Ovary (tissue), 9 donors: ENCODE measurements around the gene BBIP1. TPM values are rescaled to one million over a fixed set of nuclear protein-coding genes. Genes with fewer than 3 reads are reported as not detected.

ENCODE experiments used
- DNase-seq, 5 donors: peaks; one replicate each; pipeline ENCODE4 v3.0.0-alpha.2; 2019 to 2020
- H3K27ac ChIP-seq, 2 donors: fragments of 200-600 bp; one replicate each; pipeline versions ENCODE4 v1.5.1 to v1.8.0; 2019 to 2022
- H3K27me3 ChIP-seq: fragments of 200-600 bp; one replicate; pipeline ENCODE4 v1.8.0; 2022
- H3K36me3 ChIP-seq: fragments of 200-600 bp; sonication (generic); one replicate; pipeline ENCODE4 v1.5.1; 2019
- H3K4me1 ChIP-seq: one replicate; pipeline ENCODE4 v1.8.1; 2013; ENCODE audit warnings: mild to moderate bottlenecking, moderate library complexity; ENCODE audit not compliant: insufficient read depth
- H3K4me3 ChIP-seq: fragments of 200-600 bp; sonication (generic); one replicate; pipeline ENCODE4 v1.5.1; 2017
- H3K9me3 ChIP-seq, 2 donors: fragments of 200-600 bp in 1 of 2; sonication (generic) in 1 of 2; one replicate each; pipeline versions ENCODE4 v1.5.1 to v1.8.1; 2013 to 2019; ENCODE audit warnings: mild to moderate bottlenecking in 1 of 2, moderate library complexity in 1 of 2
- EP300 ChIP-seq: sonication (generic); formaldehyde crosslinking; IDR thresholded peaks from one replicate; pipeline ENCODE4 v1.6.1; 2017; ENCODE audit warnings: antibody characterized with exemption
- POLR2A ChIP-seq: fragments of 450-650 bp; IDR thresholded peaks from one replicate; pipeline ENCODE4 v1.6.1; 2017; ENCODE audit warnings: antibody characterized with exemption, mild to moderate bottlenecking, moderate library complexity
- WGBS, 3 donors: extraction: QIAGEN DNeasy Blood & Tissue Kit in 1 of 3; methylation state at CpG; one replicate each; pipeline versions ENCODE4 v1.1.5 to v1.1.7; 2013 to 2017; 5-methylcytosine and 5-hydroxymethylcytosine counted together
- intact Hi-C, 4 donors: fragments of 100-400 bp; cut with DNase I; formaldehyde crosslinking; loops; one replicate each; pipeline versions ENCODE4 v1.11.0 to v1.15.1; 2022 to 2023
- polyA plus RNA-seq, 2 donors: library from polyadenylated mRNA; stranded (reverse); fragments of 200-250 nt in 1 of 2; fragments of 350-450 nt in 1 of 2; fragmentation: Illumina TruSeq in 1 of 2; extraction: RNeasy Lipid Tissue Mini Kit (QIAGEN cat#74804) in 1 of 2; gene quantifications; one replicate each; pipeline ENCODE4 v1.2.3, GENCODE V29; 2013 to 2014
- total RNA-seq, 7 donors: library from RNA; depleted of rRNA in 2 of 7; stranded (reverse); fragments of >200 nt in 2 of 7; fragmentation: NEBNext Ultra II Directional in 3 of 7; extraction: Animal tissue kit (Norgen Biotek cat#: 25700) in 3 of 7; gene quantifications; one replicate each; pipeline versions ENCODE4 v1.1.0 to v1.2.4, GENCODE V29; 2016 to 2023
- TF ChIP-seq, protein P1 (sequence below), 3 donors: fragments of 450-650 bp in 2 of 3; fragments of 200-600 bp in 1 of 3; IDR thresholded peaks; one replicate each; pipeline versions ENCODE4 v1.5.1 to v1.8.0; 2016 to 2022; ENCODE audit warnings: antibody characterized with exemption in 3 of 3, mild to moderate bottlenecking in 1 of 3
- donor health status: DM: no; HTN: no; CAD: no; lungs with moderate emphysema.
- donor health status: DM: no; HTN: no; CAD: no.
- donor health status: Bipolar disorder and iron deficiency.
- donor health status: DM: yes; HTN: yes; CAD: no.
- donor health status: DM: no; HTN: no; CAD: no.
- donor health status: DM: yes; HTN: yes; CAD: no.

BBIP1 gene
- total and polyA plus RNA-seq, 9 donors: 22.0 to 40.5 (median 30.5) TPM

DNA sequence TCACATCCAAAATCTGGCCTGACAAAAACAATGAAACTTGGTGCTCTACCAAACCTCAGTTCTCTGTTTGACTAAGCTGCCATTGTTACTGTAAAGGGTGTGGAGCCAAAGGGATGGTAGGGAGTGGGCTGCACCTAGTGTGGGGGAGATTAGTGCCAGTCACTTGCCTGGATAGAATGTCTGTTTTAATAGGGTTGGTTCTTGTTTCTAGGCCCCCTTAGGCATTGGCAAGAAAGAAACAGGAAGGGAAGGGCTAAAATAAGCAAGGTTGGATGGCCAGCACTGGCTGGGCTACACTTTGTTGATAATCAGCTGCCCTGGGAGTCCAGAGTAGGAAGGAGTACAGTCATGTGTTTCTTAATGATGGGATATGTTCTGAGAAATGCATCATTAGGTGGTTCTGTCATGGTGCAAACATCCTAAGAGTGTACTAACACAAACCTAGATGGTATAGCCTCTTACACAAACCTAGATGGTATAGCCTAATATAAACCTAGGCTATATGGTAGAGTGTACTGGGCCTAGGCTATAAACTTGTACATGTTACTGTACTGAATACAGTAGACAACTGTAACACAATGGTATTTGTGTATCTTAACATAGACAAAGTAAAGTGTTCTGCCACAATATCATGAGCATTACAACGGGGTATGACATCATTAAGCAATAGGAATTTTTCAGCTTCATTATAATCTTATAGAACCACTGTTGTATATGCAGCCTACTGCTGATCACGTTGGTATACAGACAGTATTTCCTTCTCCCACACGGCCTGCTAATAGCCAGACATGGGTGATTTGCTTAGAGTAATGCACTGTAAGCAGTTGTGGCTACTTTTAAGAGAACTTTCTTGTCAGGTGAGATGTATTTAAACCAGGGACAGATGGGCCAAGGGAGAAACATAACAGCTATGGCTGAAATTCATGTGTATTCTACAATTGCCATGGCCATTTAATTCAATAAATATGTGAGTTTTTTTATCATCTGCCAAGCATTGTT lies 15.4 kb downstream of the BBIP1 start:
- TF ChIP-seq EP300: no peak
- TF ChIP-seq, protein P1, sequence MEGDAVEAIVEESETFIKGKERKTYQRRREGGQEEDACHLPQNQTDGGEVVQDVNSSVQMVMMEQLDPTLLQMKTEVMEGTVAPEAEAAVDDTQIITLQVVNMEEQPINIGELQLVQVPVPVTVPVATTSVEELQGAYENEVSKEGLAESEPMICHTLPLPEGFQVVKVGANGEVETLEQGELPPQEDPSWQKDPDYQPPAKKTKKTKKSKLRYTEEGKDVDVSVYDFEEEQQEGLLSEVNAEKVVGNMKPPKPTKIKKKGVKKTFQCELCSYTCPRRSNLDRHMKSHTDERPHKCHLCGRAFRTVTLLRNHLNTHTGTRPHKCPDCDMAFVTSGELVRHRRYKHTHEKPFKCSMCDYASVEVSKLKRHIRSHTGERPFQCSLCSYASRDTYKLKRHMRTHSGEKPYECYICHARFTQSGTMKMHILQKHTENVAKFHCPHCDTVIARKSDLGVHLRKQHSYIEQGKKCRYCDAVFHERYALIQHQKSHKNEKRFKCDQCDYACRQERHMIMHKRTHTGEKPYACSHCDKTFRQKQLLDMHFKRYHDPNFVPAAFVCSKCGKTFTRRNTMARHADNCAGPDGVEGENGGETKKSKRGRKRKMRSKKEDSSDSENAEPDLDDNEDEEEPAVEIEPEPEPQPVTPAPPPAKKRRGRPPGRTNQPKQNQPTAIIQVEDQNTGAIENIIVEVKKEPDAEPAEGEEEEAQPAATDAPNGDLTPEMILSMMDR (IDR thresholded peaks at IDR 0.05): no peak
- TF ChIP-seq POLR2A: no peak
- no peaks in the 10 kb centered on the region for H3K36me3 ChIP-seq
- H3K27ac ChIP-seq: no peak overlapping the region
- no peak for DNase-seq
- H3K9me3 ChIP-seq: no peaks in the 10 kb centered on the region
- H3K27me3 ChIP-seq: no peaks in the 10 kb centered on the region
- no peaks in the 10 kb centered on the region for H3K4me1 ChIP-seq
- intact Hi-C loops: loop anchor here in 1 of 4 donors (10.0 kb wide), 1 partner anchor 89 kb away; no protein-coding TSS in a partner anchor
- H3K4me3 ChIP-seq: no peak overlapping the region
- WGBS, 3 donors: 74 to 78% (median 76%) methylated on average over 3 of the region's 3 CpGs

DNA sequence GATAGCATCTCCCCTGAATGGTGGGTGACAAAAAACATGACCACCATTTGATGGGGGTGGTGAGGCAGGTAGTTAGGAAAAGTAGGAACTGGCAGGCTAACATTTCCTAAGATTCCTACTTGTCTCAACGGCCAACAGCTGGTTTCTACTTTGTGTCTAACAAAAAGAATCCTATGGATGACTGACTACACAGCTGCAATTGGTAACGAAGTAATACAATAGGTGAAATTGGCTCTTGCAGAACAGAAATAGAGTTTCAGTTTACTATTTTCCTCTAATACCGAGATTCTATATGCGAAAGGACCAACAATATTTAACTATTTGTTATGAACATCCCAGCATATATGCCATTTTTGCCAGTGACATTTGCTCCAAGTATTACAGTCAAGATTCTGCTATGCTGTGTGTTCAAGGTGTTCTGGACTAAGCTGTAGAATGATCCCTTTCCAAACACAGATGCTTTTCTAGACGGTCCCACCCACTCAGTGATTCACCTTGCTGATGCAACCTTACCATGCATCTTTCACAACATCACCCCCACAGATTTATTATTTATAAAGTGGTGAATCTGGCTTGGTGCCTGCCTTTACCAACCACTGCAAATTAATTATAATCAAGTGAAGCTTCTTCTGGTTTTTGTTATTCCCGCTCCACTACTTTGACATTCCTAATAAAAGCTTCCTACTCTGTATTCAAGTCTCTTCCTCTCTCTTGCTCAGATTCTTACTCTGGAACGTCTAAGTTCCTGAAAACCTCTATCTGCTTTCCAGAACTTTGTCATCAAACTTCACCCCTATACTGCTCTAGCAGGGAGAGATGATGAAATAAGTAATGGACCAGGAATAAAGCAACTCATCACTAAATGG lies 16.8 kb downstream of the BBIP1 start:
- intact Hi-C loops: loop anchor here in 1 of 4 donors (10.0 kb wide), 1 partner anchor 87 kb away; no protein-coding TSS in a partner anchor
- no peaks in the 10 kb centered on the region for H3K9me3 ChIP-seq
- H3K36me3 ChIP-seq: no peaks in the 10 kb centered on the region
- no peaks in the 10 kb centered on the region for H3K4me1 ChIP-seq
- WGBS, 3 donors: 71 to 77% (median 75%) methylated on average over 7 of the region's 7 CpGs
- H3K4me3 ChIP-seq: no peak overlapping the region
- no peak overlapping the region for H3K27ac ChIP-seq
- no peak for DNase-seq
- TF ChIP-seq, protein P1 (IDR thresholded peaks at IDR 0.05): no peak
- TF ChIP-seq POLR2A (no peak), EP300 (no peak)
- no peaks in the 10 kb centered on the region for H3K27me3 ChIP-seq

DNA sequence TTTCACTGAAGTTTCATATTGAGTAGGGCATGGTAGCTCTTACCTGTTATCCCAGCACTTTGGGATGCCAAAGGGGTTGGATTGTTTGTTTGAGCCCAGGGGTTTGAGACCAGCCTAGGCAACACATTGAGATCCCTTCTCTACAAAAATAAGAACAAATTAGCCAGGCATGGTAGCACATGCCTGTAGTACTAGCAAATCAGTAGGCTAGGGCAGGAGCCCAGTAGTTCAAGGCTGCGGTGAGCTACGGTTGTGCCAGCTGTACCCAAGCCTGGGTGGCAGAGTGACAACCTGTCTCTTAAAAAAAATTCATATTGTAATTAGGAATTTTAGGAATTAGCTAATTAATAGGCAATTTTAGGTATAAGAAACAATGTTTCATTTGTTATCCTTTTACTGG lies 18.0 kb downstream of the BBIP1 start:
- H3K27ac ChIP-seq: no peak overlapping the region
- 92 to 94% (median 92%) methylated on average over 2 of the region's 2 CpGs for WGBS, 3 donors
- H3K27me3 ChIP-seq: no peaks in the 10 kb centered on the region
- intact Hi-C loops: loop anchor here in 1 of 4 donors (10.0 kb wide), 1 partner anchor 86 kb away; no protein-coding TSS in a partner anchor
- no peaks in the 10 kb centered on the region for H3K36me3 ChIP-seq
- no peak for DNase-seq
- H3K4me3 ChIP-seq: no peak overlapping the region
- H3K4me1 ChIP-seq: no peaks in the 10 kb centered on the region
- no peaks in the 10 kb centered on the region for H3K9me3 ChIP-seq
- TF ChIP-seq, protein P1 (IDR thresholded peaks at IDR 0.05): no peak
- TF ChIP-seq EP300 (no peak), POLR2A (no peak)

DNA sequence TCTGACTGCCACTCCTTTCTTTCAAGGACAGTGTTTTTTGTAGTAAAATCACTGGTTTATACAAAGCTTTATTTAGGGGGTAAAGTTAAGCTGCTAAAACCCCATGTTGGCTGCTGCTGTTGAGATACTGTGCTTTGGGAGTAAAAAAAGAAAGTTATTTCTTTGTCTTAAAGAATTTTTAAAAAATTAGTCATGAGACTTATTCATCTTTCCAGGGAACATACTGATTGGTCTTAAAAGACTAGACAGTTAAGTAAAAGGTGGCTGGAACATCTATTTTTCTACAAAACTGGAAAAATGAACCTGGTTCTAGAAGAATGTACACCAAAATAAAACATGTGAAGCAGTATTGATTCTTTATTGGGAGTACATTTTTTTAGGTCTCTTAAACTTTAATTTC lies 20.6 kb downstream of the BBIP1 start:
- no peak overlapping the region for H3K4me3 ChIP-seq
- H3K9me3 ChIP-seq: no peaks in the 10 kb centered on the region
- no peaks in the 10 kb centered on the region for H3K27me3 ChIP-seq
- intact Hi-C loops: loop anchor here in 1 of 4 donors (5.0 kb wide), 1 partner anchor 151 kb away; no protein-coding TSS in a partner anchor
- no peaks in the 10 kb centered on the region for H3K4me1 ChIP-seq
- H3K36me3 ChIP-seq: no peaks in the 10 kb centered on the region
- H3K27ac ChIP-seq: no peak overlapping the region
- DNase-seq: no peak
- TF ChIP-seq, protein P1 (IDR thresholded peaks at IDR 0.05): no peak
- TF ChIP-seq POLR2A (no peak), EP300 (no peak)
